Measurements from ENCODE around the gene CHRM2. TPM values are rescaled to one million over a fixed set of nuclear protein-coding genes. Genes with fewer than 3 reads are reported as not detected.

The CHRM2 gene
- polyA plus RNA-seq, 1 donor from 2014 or later, result 0.05 TPM

DNA sequence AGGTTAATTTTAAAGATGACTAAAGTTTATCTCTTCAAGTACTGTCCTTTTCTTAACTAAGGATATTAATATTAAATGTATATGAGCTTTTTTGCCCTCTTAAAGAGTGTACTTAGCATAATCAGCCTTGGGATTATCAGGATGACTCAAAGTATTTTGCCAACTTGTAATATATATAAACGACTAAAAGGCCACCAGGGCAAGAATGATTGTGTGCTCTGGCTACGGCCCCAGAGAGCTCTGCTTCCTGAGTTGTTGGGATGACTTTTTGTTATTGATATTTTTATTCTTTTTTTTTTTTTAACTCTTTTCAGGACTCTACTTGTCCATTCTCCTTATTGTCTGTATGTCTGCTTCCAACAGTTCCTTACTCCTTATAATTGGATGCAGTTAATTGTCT is 14.8 kb upstream of the CHRM2 start:
- Histone ChIP-seq H3K9me3 (ENCODE audit: low read length) (no peaks in the 10 kb centered on the region), H3F3A (ENCODE audit: insufficient read depth, low read length, poor library complexity, severe bottlenecking) (no peaks in the 10 kb centered on the region), H4K20me1 (ENCODE audit: insufficient read depth) (no peaks in the 10 kb centered on the region), H2AFZ (ENCODE audit: low read depth, low read length) (no peak overlapping the region), H3K4me3 (ENCODE audit: low read length) (no peak overlapping the region), H3K79me2 (replicated peaks; ENCODE audit: insufficient read depth, low read length) (no peaks in the 10 kb centered on the region), H3K9me2 (ENCODE audit: insufficient read depth, low read length) (no peaks in the 10 kb centered on the region), H3K9ac (ENCODE audit: low read length) (no peak overlapping the region), H3K36me3 (ENCODE audit: insufficient read depth, low read length) (no peaks in the 10 kb centered on the region), H3K4me2 (ENCODE audit: low read length) (no peak overlapping the region), H3K27ac (ENCODE audit: low read length) (no peak overlapping the region), H3K27me3 (ENCODE audit: insufficient read depth, low read depth, low read length) (no peaks in the 10 kb centered on the region)
- TF ChIP-seq TAF1 (IDR thresholded peaks at IDR 0.05; ENCODE audit: low read depth), result no peak
- TF ChIP-seq, protein P1, sequence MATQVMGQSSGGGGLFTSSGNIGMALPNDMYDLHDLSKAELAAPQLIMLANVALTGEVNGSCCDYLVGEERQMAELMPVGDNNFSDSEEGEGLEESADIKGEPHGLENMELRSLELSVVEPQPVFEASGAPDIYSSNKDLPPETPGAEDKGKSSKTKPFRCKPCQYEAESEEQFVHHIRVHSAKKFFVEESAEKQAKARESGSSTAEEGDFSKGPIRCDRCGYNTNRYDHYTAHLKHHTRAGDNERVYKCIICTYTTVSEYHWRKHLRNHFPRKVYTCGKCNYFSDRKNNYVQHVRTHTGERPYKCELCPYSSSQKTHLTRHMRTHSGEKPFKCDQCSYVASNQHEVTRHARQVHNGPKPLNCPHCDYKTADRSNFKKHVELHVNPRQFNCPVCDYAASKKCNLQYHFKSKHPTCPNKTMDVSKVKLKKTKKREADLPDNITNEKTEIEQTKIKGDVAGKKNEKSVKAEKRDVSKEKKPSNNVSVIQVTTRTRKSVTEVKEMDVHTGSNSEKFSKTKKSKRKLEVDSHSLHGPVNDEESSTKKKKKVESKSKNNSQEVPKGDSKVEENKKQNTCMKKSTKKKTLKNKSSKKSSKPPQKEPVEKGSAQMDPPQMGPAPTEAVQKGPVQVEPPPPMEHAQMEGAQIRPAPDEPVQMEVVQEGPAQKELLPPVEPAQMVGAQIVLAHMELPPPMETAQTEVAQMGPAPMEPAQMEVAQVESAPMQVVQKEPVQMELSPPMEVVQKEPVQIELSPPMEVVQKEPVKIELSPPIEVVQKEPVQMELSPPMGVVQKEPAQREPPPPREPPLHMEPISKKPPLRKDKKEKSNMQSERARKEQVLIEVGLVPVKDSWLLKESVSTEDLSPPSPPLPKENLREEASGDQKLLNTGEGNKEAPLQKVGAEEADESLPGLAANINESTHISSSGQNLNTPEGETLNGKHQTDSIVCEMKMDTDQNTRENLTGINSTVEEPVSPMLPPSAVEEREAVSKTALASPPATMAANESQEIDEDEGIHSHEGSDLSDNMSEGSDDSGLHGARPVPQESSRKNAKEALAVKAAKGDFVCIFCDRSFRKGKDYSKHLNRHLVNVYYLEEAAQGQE (IDR thresholded peaks at IDR 0.05; ENCODE audit: borderline replicate concordance), result no peak
- TF ChIP-seq MXI1 (conservative IDR thresholded peaks at IDR 0.05; ENCODE audit: poor library complexity, severe bottlenecking), result no peak
- TF ChIP-seq SMC3 (conservative IDR thresholded peaks at IDR 0.05; ENCODE audit: poor library complexity), result no peak
- TF ChIP-seq RAD21 (conservative IDR thresholded peaks at IDR 0.05), result no peak
- TF ChIP-seq, protein P2, sequence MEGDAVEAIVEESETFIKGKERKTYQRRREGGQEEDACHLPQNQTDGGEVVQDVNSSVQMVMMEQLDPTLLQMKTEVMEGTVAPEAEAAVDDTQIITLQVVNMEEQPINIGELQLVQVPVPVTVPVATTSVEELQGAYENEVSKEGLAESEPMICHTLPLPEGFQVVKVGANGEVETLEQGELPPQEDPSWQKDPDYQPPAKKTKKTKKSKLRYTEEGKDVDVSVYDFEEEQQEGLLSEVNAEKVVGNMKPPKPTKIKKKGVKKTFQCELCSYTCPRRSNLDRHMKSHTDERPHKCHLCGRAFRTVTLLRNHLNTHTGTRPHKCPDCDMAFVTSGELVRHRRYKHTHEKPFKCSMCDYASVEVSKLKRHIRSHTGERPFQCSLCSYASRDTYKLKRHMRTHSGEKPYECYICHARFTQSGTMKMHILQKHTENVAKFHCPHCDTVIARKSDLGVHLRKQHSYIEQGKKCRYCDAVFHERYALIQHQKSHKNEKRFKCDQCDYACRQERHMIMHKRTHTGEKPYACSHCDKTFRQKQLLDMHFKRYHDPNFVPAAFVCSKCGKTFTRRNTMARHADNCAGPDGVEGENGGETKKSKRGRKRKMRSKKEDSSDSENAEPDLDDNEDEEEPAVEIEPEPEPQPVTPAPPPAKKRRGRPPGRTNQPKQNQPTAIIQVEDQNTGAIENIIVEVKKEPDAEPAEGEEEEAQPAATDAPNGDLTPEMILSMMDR (IDR thresholded peaks at IDR 0.05; ENCODE audit: poor library complexity, severe bottlenecking), result no peak
- no peak for TF ChIP-seq POLR2AphosphoS5 (IDR thresholded peaks at IDR 0.05)
- TF ChIP-seq EZH2 (IDR thresholded peaks at IDR 0.05; ENCODE audit: borderline replicate concordance, insufficient read depth, low read length, poor library complexity, severe bottlenecking), result no peak
- TF ChIP-seq EP300 (conservative IDR thresholded peaks at IDR 0.05; ENCODE audit: poor library complexity, severe bottlenecking), result no peak

DNA sequence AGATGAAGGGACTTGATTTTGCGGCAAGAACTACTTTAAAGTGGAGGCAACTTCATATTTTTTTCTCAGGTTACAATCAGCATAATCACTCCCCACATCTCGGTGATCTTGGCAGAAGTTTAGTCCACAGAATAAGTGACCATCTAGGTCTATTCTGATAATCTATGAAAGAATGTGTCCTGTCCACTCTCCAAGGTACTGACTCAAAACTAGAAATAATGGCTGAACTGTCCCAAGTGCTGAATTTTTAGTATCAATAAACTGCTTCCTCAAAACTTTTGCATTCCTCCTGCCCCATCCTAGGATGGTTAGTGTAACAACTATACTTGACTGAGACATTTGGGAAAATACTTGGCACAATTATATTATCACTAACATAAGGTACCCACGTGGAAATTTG is 10.9 kb upstream of the CHRM2 start:
- H3K4me3 ChIP-seq (ENCODE audit: low read length), result no peak overlapping the region
- no peaks in the 10 kb centered on the region for H3K79me2 ChIP-seq (replicated peaks; ENCODE audit: insufficient read depth, low read length)
- TF ChIP-seq RAD21 (conservative IDR thresholded peaks at IDR 0.05), result no peak
- TF ChIP-seq, protein P1 (IDR thresholded peaks at IDR 0.05; ENCODE audit: borderline replicate concordance), result peak; percentile 60
- no peaks in the 10 kb centered on the region for H3K9me2 ChIP-seq (ENCODE audit: insufficient read depth, low read length)
- H3K27me3 ChIP-seq (ENCODE audit: insufficient read depth, low read depth, low read length), result no peaks in the 10 kb centered on the region
- no peaks in the 10 kb centered on the region for H3K36me3 ChIP-seq (ENCODE audit: insufficient read depth, low read length)
- no peak overlapping the region for H3K9ac ChIP-seq (ENCODE audit: low read length)
- no peak overlapping the region for H2AFZ ChIP-seq (ENCODE audit: low read depth, low read length)
- no peaks in the 10 kb centered on the region for H3K9me3 ChIP-seq (ENCODE audit: low read length)
- H3K27ac ChIP-seq (ENCODE audit: low read length), result no peak overlapping the region
- no peak overlapping the region for H3K4me2 ChIP-seq (ENCODE audit: low read length)
- no peaks in the 10 kb centered on the region for H4K20me1 ChIP-seq (ENCODE audit: insufficient read depth)
- H3F3A ChIP-seq (ENCODE audit: insufficient read depth, low read length, poor library complexity, severe bottlenecking), result no peaks in the 10 kb centered on the region

Measured in neural cell (in vitro differentiated cells).